Loucy (cell line): Measurements from ENCODE around the gene DNM3.

Experiments used
- EZH2phosphoT487 ChIP-seq: fragments of 200-600 bp; IDR thresholded peaks from 2 replicates; pipeline ENCODE4 v1.6.1; 2018; ENCODE audit warnings: antibody characterized with exemption, mild to moderate bottlenecking, moderate library complexity, borderline replicate concordance
- TF ChIP-seq, protein P1 (sequence below): fragments of 200-600 bp; sonication (generic); conservative IDR thresholded peaks from 2 replicates; pipeline ENCODE4 v1.5.1; 2014; ENCODE audit warnings: mild to moderate bottlenecking, antibody characterized with exemption, low read length

DNA sequence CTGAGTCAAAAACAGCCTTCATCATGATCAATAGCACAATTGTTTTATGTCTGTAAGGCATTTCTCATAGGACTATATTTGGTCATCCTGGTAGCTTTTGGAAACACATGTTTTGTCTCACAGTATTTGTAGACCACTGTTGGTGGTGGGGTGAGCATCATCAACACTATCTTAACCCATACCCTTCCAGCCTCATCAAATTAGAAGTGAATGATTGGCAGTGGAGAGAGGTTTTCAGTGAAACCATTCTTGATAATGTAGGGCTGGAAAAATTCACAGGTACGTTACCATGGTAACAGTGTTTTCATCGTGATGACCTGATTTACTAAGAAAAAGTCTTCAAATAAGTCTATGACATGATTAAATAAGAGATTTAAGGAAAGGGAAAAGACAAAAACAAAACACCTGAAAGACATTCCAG is 533.9 kb downstream of the DNM3 start:
- TF ChIP-seq, protein P1, sequence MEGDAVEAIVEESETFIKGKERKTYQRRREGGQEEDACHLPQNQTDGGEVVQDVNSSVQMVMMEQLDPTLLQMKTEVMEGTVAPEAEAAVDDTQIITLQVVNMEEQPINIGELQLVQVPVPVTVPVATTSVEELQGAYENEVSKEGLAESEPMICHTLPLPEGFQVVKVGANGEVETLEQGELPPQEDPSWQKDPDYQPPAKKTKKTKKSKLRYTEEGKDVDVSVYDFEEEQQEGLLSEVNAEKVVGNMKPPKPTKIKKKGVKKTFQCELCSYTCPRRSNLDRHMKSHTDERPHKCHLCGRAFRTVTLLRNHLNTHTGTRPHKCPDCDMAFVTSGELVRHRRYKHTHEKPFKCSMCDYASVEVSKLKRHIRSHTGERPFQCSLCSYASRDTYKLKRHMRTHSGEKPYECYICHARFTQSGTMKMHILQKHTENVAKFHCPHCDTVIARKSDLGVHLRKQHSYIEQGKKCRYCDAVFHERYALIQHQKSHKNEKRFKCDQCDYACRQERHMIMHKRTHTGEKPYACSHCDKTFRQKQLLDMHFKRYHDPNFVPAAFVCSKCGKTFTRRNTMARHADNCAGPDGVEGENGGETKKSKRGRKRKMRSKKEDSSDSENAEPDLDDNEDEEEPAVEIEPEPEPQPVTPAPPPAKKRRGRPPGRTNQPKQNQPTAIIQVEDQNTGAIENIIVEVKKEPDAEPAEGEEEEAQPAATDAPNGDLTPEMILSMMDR, result no peak
- no peak for TF ChIP-seq EZH2phosphoT487
